CD4-positive, alpha-beta T cell (primary cell): ENCODE measurements around the gene MAPK1IP1L. TPM values are rescaled to one million over a fixed set of nuclear protein-coding genes. Genes with fewer than 3 reads are reported as not detected.

Experiments
- ATAC-seq: fragments of 200-7000 bp; cut with Tn5 transposase; one replicate; pipeline ENCODE4 v1.10.0; 2022; ENCODE audit warnings: mild to moderate bottlenecking; ENCODE audit not compliant: poor library complexity
- CTCF ChIA-PET: fragments of 350-600 bp; sonication (Branson Sonifier 250); formaldehyde crosslinking; loops from one replicate; lab custom pipeline; 2021; ENCODE audit warnings: antibody characterized with exemption, inconsistent platforms; lab: Charles Lee
- POLR2A ChIA-PET: fragments of 350-600 bp; sonication (Branson Sonifier 250); formaldehyde crosslinking; loops from one replicate; lab custom pipeline; 2021; ENCODE audit warnings: antibody characterized with exemption, inconsistent platforms; lab: Charles Lee
- DNase-seq, 14 experiments: peaks; one replicate each; pipeline ENCODE4 v3.0.0-alpha.2; 2013 to 2020; ENCODE audit warnings: mixed read lengths in 2 of 14
- H3K27ac ChIP-seq, 2 donors: one replicate each; pipeline versions ENCODE4 v1.5.1 to v1.7.0; 2013; ENCODE audit warnings: low read length in 2 of 2, low read depth in 1 of 2, mild to moderate bottlenecking in 1 of 2
- H3K27me3 ChIP-seq, 2 experiments: 1 replicate in 1 of 2; 2 replicates in 1 of 2; pipeline versions ENCODE4 v1.6.1 to v1.7.0; 2013; ENCODE audit warnings: low read length in 2 of 2, control low read depth in 1 of 2, mild to moderate bottlenecking in 1 of 2, moderate library complexity in 1 of 2; ENCODE audit not compliant: insufficient read depth in 2 of 2, control insufficient read depth in 1 of 2
- H3K36me3 ChIP-seq: one replicate; pipeline ENCODE4 v1.6.1; 2013; ENCODE audit warnings: low read length, control low read depth; ENCODE audit not compliant: insufficient read depth
- H3K4me1 ChIP-seq: one replicate; pipeline ENCODE4 v1.6.1; 2013; ENCODE audit warnings: low read length, control low read depth; ENCODE audit not compliant: insufficient read depth
- H3K4me3 ChIP-seq: one replicate; pipeline ENCODE4 v1.5.1; 2013; ENCODE audit warnings: mild to moderate bottlenecking, low read length, moderate library complexity
- H3K9me3 ChIP-seq, 2 experiments: 1 replicate in 1 of 2; 2 replicates in 1 of 2; pipeline versions ENCODE4 v1.6.1 to v1.7.0; 2013; ENCODE audit warnings: low read length in 2 of 2, mild to moderate bottlenecking in 2 of 2, control low read depth in 1 of 2, moderate library complexity in 1 of 2; ENCODE audit not compliant: control insufficient read depth in 1 of 2, insufficient read depth in 1 of 2
- H3K27ac Mint-ChIP-seq: one replicate; pipeline ENCODE4 v1.8.0; 2020; ENCODE audit warnings: mixed read lengths
- H3K27me3 Mint-ChIP-seq: one replicate; pipeline ENCODE4 v1.8.0; 2021; ENCODE audit warnings: mixed read lengths
- H3K36me3 Mint-ChIP-seq: one replicate; pipeline ENCODE4 v1.8.0; 2021; ENCODE audit warnings: low read depth, mixed read lengths
- H3K4me1 Mint-ChIP-seq: one replicate; pipeline ENCODE4 v1.8.0; 2021; ENCODE audit warnings: low read depth, mixed read lengths
- H3K4me3 Mint-ChIP-seq: one replicate; pipeline ENCODE4 v1.8.0; 2020; ENCODE audit warnings: mild to moderate bottlenecking, mixed read lengths
- H3K9me3 Mint-ChIP-seq: one replicate; pipeline ENCODE4 v1.8.0; 2020; ENCODE audit warnings: mixed read lengths
- intact Hi-C, 2 experiments: fragments of 100-400 bp; cut with DNase I in 1 of 2; cut with micrococcal nuclease in 1 of 2; formaldehyde crosslinking; loops; one replicate each; pipeline versions ENCODE4 v1.15.1 to v1.9.0; 2023 to 2025; cut with DNase I, micrococcal nuclease
- total RNA-seq, 174 experiments: library from RNA in 2 of 174; stranded (reverse) in 2 of 174; gene quantifications; one replicate each; pipeline ENCODE4 v1.2.3 and lab custom pipeline; 2021 to 2026
- TF ChIP-seq, protein P1 (sequence below): fragments of 200-600 bp; IDR thresholded peaks from one replicate; pipeline ENCODE4 v1.8.0; 2022; ENCODE audit warnings: antibody characterized with exemption, mild to moderate bottlenecking

MAPK1IP1L gene
- total RNA-seq, 2 experiments from 2014 or later, result 198 to 207 TPM

DNA sequence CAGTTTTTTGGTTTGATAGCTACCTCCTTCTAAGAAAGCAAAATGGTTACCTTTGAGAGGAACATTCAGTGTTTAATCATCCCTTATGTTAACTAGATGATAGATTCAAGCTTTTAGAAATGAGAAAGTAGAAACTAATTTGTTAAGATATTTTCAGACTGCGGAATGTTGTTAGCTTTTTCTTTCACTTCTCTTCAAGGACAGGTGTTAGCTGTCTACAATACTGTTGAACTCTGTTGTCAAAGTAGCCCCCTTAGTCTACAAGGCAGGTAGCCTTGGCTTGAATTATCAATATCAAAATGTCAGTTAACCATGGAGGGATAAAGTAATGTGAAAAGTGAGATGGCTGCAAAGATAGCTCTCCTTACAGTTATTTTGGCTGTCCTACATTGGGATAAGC lies 14.8 kb downstream of the MAPK1IP1L start:
- Histone ChIP-seq H3K4me3 (no peak overlapping the region), H3K9me3 (no peaks in the 10 kb centered on the region), H3K27ac (no peak overlapping the region), H3K36me3 (peaks cover 47% of the 10 kb centered on the region), H3K27me3 (no peaks in the 10 kb centered on the region), H3K4me1 (peaks cover 5% of the 10 kb centered on the region)
- Mint-ChIP-seq H3K27ac (no peak overlapping the region), H3K4me1 (peaks cover 21% of the 10 kb centered on the region), H3K4me3 (no peak overlapping the region), H3K36me3 (peaks cover 62% of the 10 kb centered on the region), H3K9me3 (no peaks in the 10 kb centered on the region), H3K27me3 (no peaks in the 10 kb centered on the region)
- DNase-seq (no peak), ATAC-seq (no peak)
- TF ChIP-seq, protein P1, sequence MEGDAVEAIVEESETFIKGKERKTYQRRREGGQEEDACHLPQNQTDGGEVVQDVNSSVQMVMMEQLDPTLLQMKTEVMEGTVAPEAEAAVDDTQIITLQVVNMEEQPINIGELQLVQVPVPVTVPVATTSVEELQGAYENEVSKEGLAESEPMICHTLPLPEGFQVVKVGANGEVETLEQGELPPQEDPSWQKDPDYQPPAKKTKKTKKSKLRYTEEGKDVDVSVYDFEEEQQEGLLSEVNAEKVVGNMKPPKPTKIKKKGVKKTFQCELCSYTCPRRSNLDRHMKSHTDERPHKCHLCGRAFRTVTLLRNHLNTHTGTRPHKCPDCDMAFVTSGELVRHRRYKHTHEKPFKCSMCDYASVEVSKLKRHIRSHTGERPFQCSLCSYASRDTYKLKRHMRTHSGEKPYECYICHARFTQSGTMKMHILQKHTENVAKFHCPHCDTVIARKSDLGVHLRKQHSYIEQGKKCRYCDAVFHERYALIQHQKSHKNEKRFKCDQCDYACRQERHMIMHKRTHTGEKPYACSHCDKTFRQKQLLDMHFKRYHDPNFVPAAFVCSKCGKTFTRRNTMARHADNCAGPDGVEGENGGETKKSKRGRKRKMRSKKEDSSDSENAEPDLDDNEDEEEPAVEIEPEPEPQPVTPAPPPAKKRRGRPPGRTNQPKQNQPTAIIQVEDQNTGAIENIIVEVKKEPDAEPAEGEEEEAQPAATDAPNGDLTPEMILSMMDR, result no peak
- intact Hi-C loops, result no loop called here
- ChIA-PET POLR2A (interaction anchor here (0.8 to 1.0 kb wide), 2 partner anchors 10 to 14 kb away, joined by 3 to 10 read pairs; partner anchors contain the start of gene MAPK1IP1L), CTCF (interaction anchor here (1.3 to 2.2 kb wide), 2 partner anchors 11 to 15 kb away, joined by 5 to 6 read pairs; partner anchors contain the start of gene MAPK1IP1L)

DNA sequence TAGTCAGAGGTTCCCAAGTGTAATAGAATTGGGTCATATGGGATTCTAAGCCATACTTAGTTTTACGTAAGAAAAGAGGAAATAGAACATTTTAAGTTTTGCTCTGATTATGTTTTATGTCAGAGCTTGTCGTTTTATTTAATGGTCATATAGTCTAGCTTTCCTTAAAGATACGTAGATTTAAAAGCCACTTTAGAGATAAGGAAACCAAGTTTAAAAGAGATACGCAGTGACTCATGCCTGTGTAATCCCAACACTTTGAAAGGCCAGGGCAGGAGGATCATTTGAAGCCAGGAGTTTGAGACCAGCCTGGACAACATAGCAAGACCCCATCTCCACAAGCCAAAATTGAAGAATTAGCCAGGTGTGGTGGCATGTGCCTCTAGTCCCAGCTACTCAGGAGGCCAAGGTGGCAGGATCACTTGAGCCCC lies 19.5 kb downstream of the MAPK1IP1L start:
- Histone ChIP-seq H3K36me3 (peaks cover 7% of the 10 kb centered on the region), H3K9me3 (no peaks in the 10 kb centered on the region), H3K27me3 (no peaks in the 10 kb centered on the region), H3K4me3 (no peak overlapping the region), H3K27ac (peak overlapping the region in 1 of 2 donors; percentile 2), H3K4me1 (peaks cover 21% of the 10 kb centered on the region)
- ATAC-seq (no peak), DNase-seq (no peak)
- intact Hi-C loops, result no loop called here
- Mint-ChIP-seq H3K4me1 (peaks cover 45% of the 10 kb centered on the region), H3K27ac (peak overlapping the region; percentile 79), H3K27me3 (no peaks in the 10 kb centered on the region), H3K36me3 (peaks cover 15% of the 10 kb centered on the region), H3K9me3 (no peaks in the 10 kb centered on the region), H3K4me3 (peak overlapping the region; percentile 2)
- CTCF ChIA-PET, result interaction anchor here (3.0 kb wide), 1 partner anchor 20 kb away, joined by 24 read pairs; the partner anchor contains the start of gene MAPK1IP1L
- POLR2A ChIA-PET, result interaction anchor here (1.2 to 3.6 kb wide), 2 partner anchors 12 to 19 kb away, joined by 3 to 42 read pairs; partner anchors contain the start of gene MAPK1IP1L
- TF ChIP-seq, protein P1, result no peak

DNA sequence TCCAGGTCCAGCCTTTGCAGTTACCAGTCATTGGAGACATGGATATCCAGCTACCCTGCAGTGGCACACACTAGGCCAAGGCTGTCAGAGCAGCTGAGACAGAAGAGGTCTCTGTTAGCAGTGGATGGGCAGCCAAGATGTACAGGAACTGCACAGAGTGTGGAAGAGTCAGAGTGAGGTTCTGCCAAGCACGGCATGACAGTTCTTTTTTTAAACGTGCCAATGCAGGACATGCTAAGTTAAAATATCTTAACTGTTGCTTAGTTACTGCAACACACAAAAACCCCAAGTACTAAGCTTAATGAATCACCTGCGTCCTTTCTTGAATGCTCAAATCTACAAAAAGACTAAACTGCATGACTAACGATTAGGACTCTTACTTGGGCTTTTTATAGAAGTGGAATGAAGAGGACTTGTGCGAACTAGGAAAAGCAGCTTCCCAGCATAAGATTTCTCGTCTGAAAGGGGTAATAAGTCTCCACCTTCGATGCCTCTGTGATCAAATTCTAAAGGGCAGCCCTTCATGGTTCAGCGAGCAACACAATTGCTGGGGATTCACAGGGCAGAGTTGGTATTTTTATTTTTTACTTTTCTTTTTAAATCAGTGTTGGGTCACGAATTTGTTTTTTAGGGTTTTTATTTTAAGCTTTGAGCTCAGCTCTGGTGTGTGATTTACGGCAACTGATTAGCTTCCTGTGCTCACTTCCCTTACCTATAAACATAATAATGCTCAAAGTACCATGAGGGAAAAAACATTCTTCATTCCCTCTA lies 20.6 kb downstream of the MAPK1IP1L start:
- DNase-seq (peak in 6 of 14 experiments; percentile 7 to 68 (median 34)), ATAC-seq (peak; percentile 82)
- Histone ChIP-seq H3K4me1 (peaks cover 21% of the 10 kb centered on the region), H3K4me3 (peak overlapping the region; percentile 3), H3K27me3 (no peaks in the 10 kb centered on the region), H3K27ac (peak overlapping the region in 1 of 2 donors; percentile 38), H3K9me3 (no peaks in the 10 kb centered on the region), H3K36me3 (no peaks in the 10 kb centered on the region)
- peaks cover 7% of the 10 kb centered on the region for H3K36me3 Mint-ChIP-seq
- no peaks in the 10 kb centered on the region for H3K9me3 Mint-ChIP-seq
- CTCF ChIA-PET, result interaction anchor here (0.5 to 3.0 kb wide), 6 partner anchors 17 to 89 kb away, joined by 3 to 24 read pairs (median 3); partner anchors contain the start of gene MAPK1IP1L
- peaks cover 45% of the 10 kb centered on the region for H3K4me1 Mint-ChIP-seq
- POLR2A ChIA-PET, result interaction anchor here (0.8 to 3.6 kb wide), 10 partner anchors 12 to 1046 kb away, joined by 3 to 42 read pairs (median 3); partner anchors contain the start of genes CDKN3, MAPK1IP1L, PELI2 and SOCS4
- TF ChIP-seq, protein P1, result no peak
- H3K27ac Mint-ChIP-seq, result peak overlapping the region; percentile 79
- H3K27me3 Mint-ChIP-seq, result no peaks in the 10 kb centered on the region
- H3K4me3 Mint-ChIP-seq, result peak overlapping the region; percentile 64
- intact Hi-C loops, result no loop called here
